CD8-positive, alpha-beta memory T cell (primary cell): ENCODE results near the gene SPINK1. TPM values are rescaled to one million over a fixed set of nuclear protein-coding genes. Genes with fewer than 3 reads are reported as not detected.

Experiments used
- CTCF ChIA-PET: fragments of 350-600 bp; sonication (Branson Sonifier 250); formaldehyde crosslinking; loops from one replicate; lab custom pipeline; 2021; ENCODE audit warnings: antibody characterized with exemption; lab: Charles Lee
- POLR2A ChIA-PET: fragments of 350-600 bp; sonication (Branson Sonifier 250); formaldehyde crosslinking; loops from one replicate; lab custom pipeline; 2021; ENCODE audit warnings: antibody characterized with exemption; lab: Charles Lee
- DNase-seq, 5 donors: peaks; one replicate each; pipeline versions ENCODE4 v3.0.0 to v3.0.0-alpha.2; 2020 to 2022; ENCODE audit warnings: mixed read lengths in 1 of 5
- H3K27ac ChIP-seq: one replicate; pipeline ENCODE4 v1.7.0; 2013; ENCODE audit warnings: low read depth, mild to moderate bottlenecking, low read length, moderate library complexity
- H3K27me3 ChIP-seq: 2 replicates; pipeline ENCODE4 v1.7.0; 2013; ENCODE audit warnings: low read length, mild to moderate bottlenecking; ENCODE audit not compliant: insufficient read depth, poor library complexity, severe bottlenecking
- H3K36me3 ChIP-seq: 2 replicates; pipeline ENCODE4 v1.7.0; 2013; ENCODE audit warnings: mild to moderate bottlenecking, low read length, moderate library complexity; ENCODE audit not compliant: insufficient read depth
- H3K4me1 ChIP-seq: 2 replicates; pipeline ENCODE4 v1.7.0; 2013; ENCODE audit warnings: mild to moderate bottlenecking, low read length, moderate library complexity; ENCODE audit not compliant: insufficient read depth
- H3K4me3 ChIP-seq: 2 replicates; pipeline ENCODE4 v1.7.0; 2013; ENCODE audit warnings: mild to moderate bottlenecking, low read length
- H3K9me3 ChIP-seq: 2 replicates; pipeline ENCODE4 v1.7.0; 2013; ENCODE audit warnings: mild to moderate bottlenecking, low read length
- H3K27ac Mint-ChIP-seq, 8 donors: one replicate each; pipeline ENCODE4 v1.8.0; 2020 to 2021; ENCODE audit warnings: mixed read lengths in 8 of 8, mild to moderate bottlenecking in 6 of 8, inconsistent platforms in 3 of 8, moderate library complexity in 3 of 8
- H3K27me3 Mint-ChIP-seq, 2 donors: one replicate each; pipeline ENCODE4 v1.8.0; 2020 to 2021; ENCODE audit warnings: mixed read lengths in 2 of 2, mild to moderate bottlenecking in 1 of 2, moderate library complexity in 1 of 2
- H3K36me3 Mint-ChIP-seq, 3 donors: one replicate each; pipeline ENCODE4 v1.8.0; 2020 to 2021; ENCODE audit warnings: mixed read lengths in 3 of 3, inconsistent platforms in 1 of 3, mild to moderate bottlenecking in 1 of 3
- H3K4me1 Mint-ChIP-seq, 3 donors: one replicate each; pipeline ENCODE4 v1.8.0; 2020 to 2021; ENCODE audit warnings: mixed read lengths in 3 of 3, inconsistent platforms in 1 of 3, mild to moderate bottlenecking in 1 of 3
- H3K4me3 Mint-ChIP-seq, 7 donors: one replicate each; pipeline ENCODE4 v1.8.0; 2020 to 2021; ENCODE audit warnings: mixed read lengths in 7 of 7, mild to moderate bottlenecking in 6 of 7, moderate library complexity in 4 of 7, inconsistent platforms in 2 of 7
- H3K9me3 Mint-ChIP-seq, 5 donors: one replicate each; pipeline ENCODE4 v1.8.0; 2020 to 2022; ENCODE audit warnings: mixed read lengths in 5 of 5, mild to moderate bottlenecking in 3 of 5, moderate library complexity in 2 of 5, inconsistent platforms in 1 of 5
- polyA plus RNA-seq: library from polyadenylated mRNA; unstranded; fragments of 300-500 nt; fragmentation: Illumina TruSeq; gene quantifications from one replicate; pipeline ENCODE4 v1.2.3, GENCODE V29; 2021
- total RNA-seq, 2 experiments: library from RNA; stranded (reverse); gene quantifications; one replicate each; pipeline ENCODE4 v1.2.3, GENCODE V29; 2021

SPINK1 gene
- total and polyA plus RNA-seq, 3 experiments from 2014 or later: not detected

DNA sequence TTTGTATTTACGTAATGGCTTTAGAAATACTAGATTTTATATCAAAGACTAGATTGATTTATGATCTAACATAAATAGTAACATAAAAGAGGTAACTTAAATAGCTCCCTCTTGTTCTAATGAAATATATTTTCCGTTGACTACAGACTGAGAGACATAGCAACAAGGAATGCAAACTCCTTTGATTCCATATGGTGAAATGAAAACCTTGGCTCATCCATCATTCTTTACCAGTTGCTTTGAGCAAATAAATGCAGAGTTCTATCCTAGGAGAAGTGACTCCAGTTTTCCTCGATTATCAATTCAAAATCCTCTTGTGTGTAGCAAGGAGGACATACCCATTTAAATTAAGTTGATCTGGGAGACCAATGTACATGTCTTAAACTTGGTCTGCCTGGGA lies 31.0 kb downstream of the SPINK1 start:
- ChIA-PET POLR2A (no interaction called here), CTCF (no interaction called here)
- no peak overlapping the region for H3K27ac Mint-ChIP-seq
- peaks cover 0 to 4% (median 0%) of the 10 kb centered on the region in 3 donors for H3K36me3 Mint-ChIP-seq
- no peak for DNase-seq
- no peak overlapping the region for H3K4me3 Mint-ChIP-seq
- H3K27me3 ChIP-seq: no peaks in the 10 kb centered on the region
- no peak overlapping the region for H3K27ac ChIP-seq
- no peaks in the 10 kb centered on the region for H3K36me3 ChIP-seq
- no peaks in the 10 kb centered on the region for H3K9me3 Mint-ChIP-seq
- peaks cover 1 to 13% of the 10 kb centered on the region in 2 donors for H3K27me3 Mint-ChIP-seq
- peaks cover 12% of the 10 kb centered on the region for H3K4me1 ChIP-seq
- H3K4me1 Mint-ChIP-seq: peaks cover 11 to 24% (median 21%) of the 10 kb centered on the region in 3 donors
- H3K4me3 ChIP-seq: no peak overlapping the region
- no peaks in the 10 kb centered on the region for H3K9me3 ChIP-seq

- no peak overlapping the region for H3K4me3 Mint-ChIP-seq
- H3K27ac ChIP-seq: no peak overlapping the region
- ChIA-PET POLR2A (no interaction called here), CTCF (no interaction called here)
- no peaks in the 10 kb centered on the region for H3K4me1 ChIP-seq
- H3K36me3 ChIP-seq: no peaks in the 10 kb centered on the region
- no peaks in the 10 kb centered on the region for H3K27me3 ChIP-seq
- no peaks in the 10 kb centered on the region for H3K9me3 ChIP-seq
- H3K4me3 ChIP-seq: no peak overlapping the region
- peaks cover 1 to 16% of the 10 kb centered on the region in 2 donors for H3K27me3 Mint-ChIP-seq
- H3K27ac Mint-ChIP-seq: no peak overlapping the region
- H3K36me3 Mint-ChIP-seq: peaks cover 0 to 4% (median 0%) of the 10 kb centered on the region in 3 donors
- DNase-seq: no peak
- no peaks in the 10 kb centered on the region for H3K4me1 Mint-ChIP-seq
- H3K9me3 Mint-ChIP-seq: no peaks in the 10 kb centered on the region
These were observed 34.7 kb downstream of the SPINK1 start for GRCh38 chr5:147796556-147797308.

DNA sequence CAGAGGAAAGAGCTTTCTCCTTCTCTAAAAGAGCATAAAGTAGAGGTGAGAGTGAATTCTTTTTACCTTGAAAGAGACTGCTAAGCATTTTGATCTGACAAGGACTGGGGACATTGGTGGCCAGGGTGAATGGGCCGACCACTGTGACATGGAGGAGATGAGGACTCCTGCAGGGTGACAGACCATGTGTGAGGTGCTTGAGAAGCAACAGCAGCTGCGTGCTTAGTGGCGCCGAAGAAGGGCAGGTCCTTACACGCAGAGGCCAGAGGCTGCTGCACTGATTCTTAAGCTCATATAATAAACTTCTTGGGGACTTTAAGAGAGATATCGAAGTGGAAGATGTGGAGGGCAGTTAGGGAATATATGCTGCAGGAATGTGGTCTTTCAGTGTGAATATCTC lies 40.3 kb downstream of the SPINK1 start:
- Mint-ChIP-seq H3K9me3 (no peaks in the 10 kb centered on the region), H3K4me1 (no peaks in the 10 kb centered on the region), H3K4me3 (no peak overlapping the region), H3K27ac (peak overlapping the region in 1 of 8 donors; percentile 20), H3K27me3 (peaks cover 1 to 3% of the 10 kb centered on the region in 2 donors), H3K36me3 (no peaks in the 10 kb centered on the region)
- Histone ChIP-seq H3K4me1 (no peaks in the 10 kb centered on the region), H3K27ac (no peak overlapping the region), H3K27me3 (no peaks in the 10 kb centered on the region), H3K9me3 (no peaks in the 10 kb centered on the region), H3K4me3 (no peak overlapping the region), H3K36me3 (no peaks in the 10 kb centered on the region)
- DNase-seq: no peak
- ChIA-PET POLR2A (no interaction called here), CTCF (no interaction called here)

DNA sequence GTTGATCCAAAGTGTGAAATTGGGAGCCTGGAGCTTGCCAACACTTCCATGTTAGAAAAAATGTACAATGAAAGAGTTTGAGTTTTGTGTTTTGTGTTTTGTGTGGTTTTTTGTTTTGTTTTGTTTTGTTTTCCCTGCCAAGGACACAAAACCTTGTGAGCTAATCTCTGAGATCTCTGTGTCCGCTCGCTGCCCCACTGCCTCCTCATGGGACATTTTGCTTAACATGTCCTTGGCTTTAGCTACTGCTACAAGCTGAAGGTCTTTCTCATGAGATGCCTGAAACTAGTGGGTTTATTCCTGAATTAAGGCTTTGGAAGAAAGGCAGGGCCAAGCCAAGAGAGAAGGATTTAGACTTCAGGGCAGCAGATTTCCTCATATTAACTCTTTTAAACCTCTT lies 41.7 kb downstream of the SPINK1 start:
- no peaks in the 10 kb centered on the region for H3K4me1 Mint-ChIP-seq
- H3K9me3 ChIP-seq: no peaks in the 10 kb centered on the region

DNA sequence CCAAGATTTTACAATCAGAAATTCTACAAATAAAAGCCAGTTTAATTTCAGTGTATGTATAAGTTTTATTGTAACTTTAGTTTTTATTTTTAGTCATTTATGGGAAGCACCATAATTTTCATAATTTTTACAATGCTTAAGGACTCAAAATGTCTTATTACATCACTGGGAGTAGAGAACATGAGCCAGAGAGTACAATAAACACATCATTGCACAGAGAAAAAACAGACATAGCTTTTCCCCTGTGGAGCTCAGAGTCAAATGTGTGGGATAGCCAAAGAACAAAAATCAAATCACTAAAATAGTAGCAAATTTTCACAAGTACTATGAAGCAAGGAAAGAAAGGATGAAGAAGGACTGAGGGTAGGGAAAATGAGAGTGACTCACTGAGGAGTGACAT lies 43.4 kb downstream of the SPINK1 start:
- peaks cover 0 to 9% (median 0%) of the 10 kb centered on the region in 3 donors for H3K4me1 Mint-ChIP-seq
- H3K27ac Mint-ChIP-seq: peak overlapping the region in 1 of 8 donors; percentile 10
- H3K9me3 ChIP-seq: no peaks in the 10 kb centered on the region
- no peak overlapping the region for H3K4me3 Mint-ChIP-seq
- CTCF ChIA-PET: no interaction called here
- H3K27me3 Mint-ChIP-seq: no peaks in the 10 kb centered on the region
- H3K4me1 ChIP-seq: no peaks in the 10 kb centered on the region
- no peak overlapping the region for H3K4me3 ChIP-seq
- H3K27ac ChIP-seq: no peak overlapping the region
- H3K36me3 ChIP-seq: no peaks in the 10 kb centered on the region
- no peaks in the 10 kb centered on the region for H3K36me3 Mint-ChIP-seq
- POLR2A ChIA-PET: no interaction called here
- DNase-seq: no peak
- H3K27me3 ChIP-seq: no peaks in the 10 kb centered on the region
- H3K9me3 Mint-ChIP-seq: no peaks in the 10 kb centered on the region

More for the DNA sequence above, 41.7 kb downstream of the SPINK1 start:
- H3K4me3 ChIP-seq: no peak overlapping the region
- H3K27me3 ChIP-seq: no peaks in the 10 kb centered on the region
- DNase-seq: no peak
- POLR2A ChIA-PET: no interaction called here
- Mint-ChIP-seq H3K27me3 (peaks cover 0 to 2% of the 10 kb centered on the region in 2 donors), H3K36me3 (no peaks in the 10 kb centered on the region), H3K4me3 (no peak overlapping the region), H3K9me3 (no peaks in the 10 kb centered on the region), H3K27ac (no peak overlapping the region)
- H3K4me1 ChIP-seq: no peaks in the 10 kb centered on the region
- no peak overlapping the region for H3K27ac ChIP-seq
- CTCF ChIA-PET: no interaction called here
- no peaks in the 10 kb centered on the region for H3K36me3 ChIP-seq

GRCh38 chr5:147786142-147786541 lies 45.3 kb downstream of the SPINK1 start:
- Mint-ChIP-seq H3K4me3 (no peak overlapping the region), H3K9me3 (peaks cover 0 to 2% (median 0%) of the 10 kb centered on the region in 5 donors), H3K27ac (no peak overlapping the region), H3K4me1 (peaks cover 14 to 27% (median 18%) of the 10 kb centered on the region in 3 donors), H3K27me3 (no peaks in the 10 kb centered on the region), H3K36me3 (peaks cover 0 to 2% (median 0%) of the 10 kb centered on the region in 3 donors)
- no peaks in the 10 kb centered on the region for H3K36me3 ChIP-seq
- H3K27me3 ChIP-seq: no peaks in the 10 kb centered on the region
- peaks cover 10% of the 10 kb centered on the region for H3K4me1 ChIP-seq
- CTCF ChIA-PET: no interaction called here
- no peak overlapping the region for H3K27ac ChIP-seq
- no peak overlapping the region for H3K4me3 ChIP-seq
- no peaks in the 10 kb centered on the region for H3K9me3 ChIP-seq
- DNase-seq: no peak
- POLR2A ChIA-PET: no interaction called here

- no peaks in the 10 kb centered on the region for H3K27me3 ChIP-seq
- Mint-ChIP-seq H3K9me3 (peaks cover 0 to 2% (median 0%) of the 10 kb centered on the region in 5 donors), H3K36me3 (peaks cover 0 to 2% (median 0%) of the 10 kb centered on the region in 3 donors), H3K4me3 (no peak overlapping the region), H3K4me1 (peaks cover 23 to 44% (median 35%) of the 10 kb centered on the region in 3 donors), H3K27ac (peak overlapping the region in 6 of 8 donors; percentile 17 to 64 (median 43)), H3K27me3 (no peaks in the 10 kb centered on the region)
- POLR2A ChIA-PET: no interaction called here
- H3K27ac ChIP-seq: no peak overlapping the region
- H3K36me3 ChIP-seq: no peaks in the 10 kb centered on the region
- H3K4me3 ChIP-seq: no peak overlapping the region
- no peaks in the 10 kb centered on the region for H3K9me3 ChIP-seq
- CTCF ChIA-PET: no interaction called here
- no peak for DNase-seq
- peaks cover 14% of the 10 kb centered on the region for H3K4me1 ChIP-seq
These were observed 47.1 kb downstream of the SPINK1 start for GRCh38 chr5:147784146-147784987.
